ENCODE results near the gene GOLGA8R.
"Not testable (repeated sequence)": the region's sequence is repeated elsewhere in the genome, so short reads cannot be mapped to it uniquely, and the experiment has no call there.

The GOLGA8R gene

GRCh38 chr15:30414160-30414559 is at the start of gene GOLGA8R:
GOLGA8R (minus strand) TSS chr15:30414260; CDS start chr15:30414162, 98 bp downstream.
- not testable (repeated sequence) for DNase-seq

GRCh38 chr15:30463849-30464248 is 49.8 kb upstream of the GOLGA8R start:
- not testable (repeated sequence) for DNase-seq

- DNase-seq = not testable (repeated sequence)
Measured at GRCh38 chr15:30462176-30462575, 48.1 kb upstream of the GOLGA8R start.

- DNase-seq = not testable (repeated sequence)
Measured at GRCh38 chr15:30452702-30453101, 38.6 kb upstream of the GOLGA8R start.

- DNase-seq = not testable (repeated sequence)
Measured at GRCh38 chr15:30438348-30438747, 24.3 kb upstream of the GOLGA8R start.

- DNase-seq = not testable (repeated sequence)
Measured at GRCh38 chr15:30435878-30436277, 21.8 kb upstream of the GOLGA8R start.

- DNase-seq = not testable (repeated sequence)
Measured at GRCh38 chr15:30420723-30421122, 6.7 kb upstream of the GOLGA8R start.

- not testable (repeated sequence) for DNase-seq
Measured at GRCh38 chr15:30407636-30408035, 6.4 kb downstream of the GOLGA8R start.

GRCh38 chr15:30398988-30399387 is 15.1 kb downstream of the GOLGA8R start:
- not testable (repeated sequence) for DNase-seq

- DNase-seq = not testable (repeated sequence)
Measured at GRCh38 chr15:30393664-30393991, 20.4 kb downstream of the GOLGA8R start.

- DNase-seq = not testable (repeated sequence)
Measured at GRCh38 chr15:30392766-30393663, 21.0 kb downstream of the GOLGA8R start, which contains the start of gene CHRFAM7A. CHRFAM7A (minus strand) TSS chr15:30393540; CDS start chr15:30383351, 10,189 bp downstream.

- DNase-seq = not testable (repeated sequence)
Measured at GRCh38 chr15:30386318-30386887, 27.7 kb downstream of the GOLGA8R start.

GRCh38 chr15:30377082-30377413 is 37.0 kb downstream of the GOLGA8R start:
- DNase-seq = not testable (repeated sequence)

GRCh38 chr15:30376375-30377081 is 37.5 kb downstream of the GOLGA8R start:
- not testable (repeated sequence) for DNase-seq

- DNase-seq = not testable (repeated sequence)
Measured at GRCh38 chr15:30375872-30376271, 38.2 kb downstream of the GOLGA8R start.

GRCh38 chr15:30374862-30375261 is 39.2 kb downstream of the GOLGA8R start:
- not testable (repeated sequence) for DNase-seq

- DNase-seq = not testable (repeated sequence)
Measured at GRCh38 chr15:30368271-30368670, 45.8 kb downstream of the GOLGA8R start.

GRCh38 chr15:30367246-30367645 is 46.8 kb downstream of the GOLGA8R start:
- DNase-seq = not testable (repeated sequence)

- not testable (repeated sequence) for DNase-seq
Measured at GRCh38 chr15:30361404-30361803, 52.7 kb downstream of the GOLGA8R start.

- DNase-seq = not testable (repeated sequence)
Measured at GRCh38 chr15:30360990-30361389, 53.1 kb downstream of the GOLGA8R start.

GRCh38 chr15:30355043-30355442 is 59.0 kb downstream of the GOLGA8R start:
- DNase-seq = not testable (repeated sequence)

Measured in NCI-H510A treated with DMSO at 0.1 percent for 48 hours (cell line).